NCI-H2227 treated with DMSO at 0.1 percent for 48 hours (cell line): ENCODE measurements around the gene PIAS4.

Experiments used
- DNase-seq: peaks from one replicate; lab custom pipeline; 2025; lab: John Stamatoyannopoulos, UW

PIAS4 gene

GRCh38 chr19:4059891-4060620 is 52.5 kb downstream of the PIAS4 start:
- DNase-seq: no peak

DNA sequence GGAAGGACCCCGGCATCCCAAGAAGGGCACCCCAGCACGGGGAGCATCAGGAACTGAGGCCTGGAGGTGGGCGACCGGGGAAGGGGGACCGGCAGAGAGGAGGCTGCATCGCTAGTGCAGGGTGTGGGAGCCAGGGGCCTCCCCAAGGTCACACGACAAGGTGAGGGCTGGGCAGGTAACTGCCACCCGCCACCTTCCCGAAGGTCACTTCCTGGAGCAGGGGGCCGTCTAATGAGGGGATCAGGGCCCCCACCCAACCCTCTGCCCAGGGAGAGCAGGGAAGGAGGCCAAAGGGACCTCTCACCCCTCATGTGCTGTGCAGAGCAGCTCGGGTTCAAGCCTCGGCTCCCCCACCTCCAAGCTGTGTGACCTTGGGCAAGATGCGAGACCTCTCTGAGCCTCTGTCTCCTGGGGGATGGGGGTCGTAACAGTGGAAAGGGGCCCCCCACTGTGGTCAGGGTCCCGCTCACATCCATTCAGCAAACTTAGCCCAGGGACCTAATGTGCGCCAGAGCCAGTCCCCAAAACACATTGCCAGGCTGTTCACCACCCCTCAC is 53.2 kb downstream of the PIAS4 start:
- no peak for DNase-seq

DNA sequence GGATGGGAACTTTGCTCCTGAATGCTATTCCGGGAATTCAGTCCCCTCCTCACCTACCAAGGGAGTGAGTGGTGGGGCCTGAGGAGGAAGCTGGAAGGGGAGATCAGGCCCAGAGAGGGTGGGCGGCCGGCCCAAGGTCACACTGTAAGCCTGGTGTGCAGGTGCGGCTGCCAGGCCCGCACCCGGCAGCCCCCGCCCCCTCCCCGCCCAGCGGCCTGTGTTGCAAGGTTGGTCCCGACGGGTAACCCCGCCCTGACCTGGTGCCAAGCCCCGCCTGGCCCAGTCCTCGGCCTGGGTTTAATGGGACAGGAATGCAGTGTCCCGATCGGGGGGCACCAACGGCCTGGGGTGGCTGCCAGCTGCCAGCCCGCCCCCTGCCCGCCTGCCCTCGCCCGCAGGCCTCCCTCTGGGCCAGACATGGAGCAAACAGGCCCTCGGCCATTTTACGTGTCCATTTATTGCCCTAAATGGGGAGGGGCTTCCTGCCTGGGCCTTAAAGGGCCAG is 53.7 kb downstream of the PIAS4 start:
- DNase-seq: no peak

DNA sequence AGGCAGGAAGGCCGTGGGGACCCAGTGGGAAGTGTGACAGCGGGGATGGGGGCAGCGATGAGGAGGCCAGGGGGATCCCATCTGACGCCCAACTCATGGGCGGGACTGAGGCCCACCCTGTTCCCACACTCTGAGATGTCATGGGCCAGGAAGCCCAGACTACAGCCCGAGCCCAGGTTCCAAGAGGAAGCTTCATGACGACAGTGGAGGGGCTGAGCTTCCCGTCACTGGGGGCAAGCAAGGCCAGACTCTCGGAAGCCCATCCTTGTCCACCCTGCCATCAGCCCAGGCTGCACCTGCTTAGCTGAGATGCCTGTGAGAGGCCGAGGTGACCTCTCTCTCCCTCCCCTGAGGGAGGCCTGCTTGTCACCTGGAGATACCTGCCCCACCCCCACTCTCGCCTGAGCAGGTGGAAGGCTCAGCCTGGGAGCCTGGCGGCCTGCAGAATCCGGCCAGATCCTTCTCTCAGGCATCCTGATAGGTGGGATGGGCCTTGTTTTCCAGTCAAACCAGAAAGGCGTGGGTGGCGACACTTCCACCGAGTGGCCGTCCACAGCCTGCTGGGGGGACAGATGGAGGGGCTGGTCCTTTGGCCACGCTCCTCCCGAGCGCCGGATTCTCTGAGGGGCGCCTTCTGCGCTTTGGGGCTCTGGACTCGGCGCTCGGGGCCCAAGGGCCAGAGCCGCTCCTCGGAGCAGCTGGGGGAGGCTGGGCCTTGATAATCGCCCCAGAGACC is 54.3 kb downstream of the PIAS4 start:
- DNase-seq: no peak

DNA sequence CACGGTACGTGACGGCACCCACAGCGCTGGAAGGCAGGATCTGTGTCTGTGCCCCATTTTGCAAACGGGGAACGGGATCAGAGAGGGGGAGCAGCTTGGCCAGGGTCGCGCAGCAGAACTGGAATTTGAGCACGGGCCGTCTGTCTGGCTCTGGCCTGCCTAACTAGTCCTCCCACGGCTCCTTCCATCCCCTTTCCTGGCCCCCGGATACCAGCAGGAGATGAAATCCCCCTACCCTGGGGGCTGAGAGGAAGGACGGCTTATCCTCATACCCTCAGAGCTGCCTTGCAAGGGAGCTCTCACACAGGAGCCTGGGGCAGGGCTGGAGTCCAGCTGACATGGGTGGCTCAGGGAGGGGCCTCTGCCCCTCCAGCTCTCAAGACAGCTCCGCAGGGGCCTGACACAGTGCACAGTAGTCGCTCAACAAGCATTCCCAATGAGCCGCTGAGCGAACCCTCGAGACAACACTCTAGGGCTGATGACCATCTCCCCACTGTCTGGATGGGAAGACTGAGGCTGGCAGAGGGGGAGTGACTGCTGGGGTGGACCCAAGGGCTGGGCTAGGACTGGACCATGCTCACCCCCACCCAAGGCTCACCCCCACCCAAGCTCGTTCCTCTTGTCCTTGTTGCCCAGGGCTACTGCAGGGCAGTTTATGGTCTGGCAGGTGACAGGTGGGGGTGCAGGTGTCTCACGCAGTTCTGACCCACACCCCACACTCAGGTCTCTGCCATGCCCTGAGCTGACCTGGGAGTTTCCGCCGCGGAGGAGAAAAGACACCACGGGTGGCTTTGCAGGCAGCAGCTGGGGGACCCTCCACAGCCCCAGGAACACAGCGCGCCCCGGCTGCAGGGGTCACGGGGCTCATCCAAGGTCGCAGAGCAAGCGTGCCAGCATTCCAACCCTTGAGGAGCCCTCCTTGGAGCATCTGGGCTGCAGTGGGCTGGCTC is 55.2 kb downstream of the PIAS4 start:
- DNase-seq: no peak

- no peak for DNase-seq
Measured at GRCh38 chr19:4063369-4064148, 56.0 kb downstream of the PIAS4 start.

DNA sequence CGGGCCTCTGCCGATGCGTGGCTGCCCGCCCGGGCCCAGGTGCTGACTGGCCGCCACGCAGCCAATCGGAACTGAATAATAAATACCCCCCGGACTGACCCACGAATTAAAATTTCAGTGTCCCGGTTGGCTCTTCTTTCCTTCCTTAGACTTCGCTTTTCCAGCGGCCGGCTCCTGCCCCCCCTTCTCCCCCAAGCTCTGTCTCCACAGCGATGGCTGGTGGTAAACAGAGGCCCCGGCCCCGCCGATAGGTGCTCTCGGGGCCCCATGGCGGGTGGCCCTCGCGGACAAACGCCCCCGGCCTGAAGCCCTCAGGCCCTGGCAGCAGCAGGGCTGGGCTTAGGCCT is 56.6 kb downstream of the PIAS4 start:
- no peak for DNase-seq

- DNase-seq: no peak
Measured at GRCh38 chr19:4064496-4065260, 57.1 kb downstream of the PIAS4 start.

DNA sequence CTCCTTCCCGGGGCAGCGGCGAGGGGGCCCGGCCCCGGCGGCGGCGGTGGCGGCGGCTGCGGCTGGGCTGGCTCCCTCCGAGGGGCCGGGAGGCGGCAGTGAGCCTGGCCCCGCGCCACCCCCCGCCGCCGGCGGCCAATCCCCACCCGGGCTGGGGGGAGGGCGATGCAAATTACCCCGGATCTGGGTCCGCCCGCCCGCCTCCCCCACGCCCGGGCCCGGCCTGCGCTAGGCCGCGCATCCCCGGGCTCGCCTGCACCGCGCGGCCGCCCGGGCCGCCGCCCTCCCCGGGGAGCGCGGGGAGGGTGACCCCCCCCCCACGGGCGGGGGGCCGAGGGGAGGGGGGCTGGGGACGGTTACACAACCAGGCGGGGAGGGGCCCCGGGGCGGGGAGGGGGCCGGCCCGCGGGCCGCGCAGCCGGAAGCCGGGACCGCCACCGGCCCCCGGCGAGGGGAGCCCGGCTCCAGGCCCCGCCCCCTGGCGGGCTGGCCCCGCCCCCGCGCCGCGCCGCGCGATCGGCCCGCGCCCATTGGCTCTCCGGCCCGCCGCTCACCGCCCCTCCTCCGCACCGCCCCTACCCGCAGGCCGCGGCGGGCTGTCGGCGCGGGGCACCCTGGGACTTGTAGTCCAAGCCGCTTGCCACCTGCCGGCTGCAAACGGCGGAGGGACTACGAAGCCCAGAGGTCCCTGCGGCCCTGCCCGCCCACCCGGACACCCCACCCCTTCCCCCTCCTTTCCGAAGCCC is 58.1 kb downstream of the PIAS4 start:
- DNase-seq: peak; percentile 78

DNA sequence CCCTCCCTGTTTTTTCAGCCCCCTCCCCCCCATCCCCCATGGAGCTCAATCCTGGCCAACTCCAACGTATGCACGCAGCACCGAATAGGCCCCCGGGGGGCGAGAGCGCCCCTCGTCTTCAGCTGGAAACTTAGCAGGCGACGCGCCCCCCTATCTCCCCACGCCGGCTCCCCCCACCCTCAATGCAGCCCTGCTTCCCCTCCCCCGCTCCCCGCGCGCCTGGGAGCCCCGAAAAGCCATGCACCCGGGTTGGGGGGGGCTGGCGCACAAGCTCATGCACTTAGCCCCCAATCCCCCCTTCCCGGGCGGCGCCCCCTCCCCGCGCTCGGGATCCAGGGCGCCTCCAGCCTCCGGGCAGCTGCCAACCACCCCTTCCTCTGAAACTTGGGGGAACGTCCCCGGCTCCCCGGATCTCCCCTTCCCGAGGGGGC is 58.7 kb downstream of the PIAS4 start:
- no peak for DNase-seq

DNA sequence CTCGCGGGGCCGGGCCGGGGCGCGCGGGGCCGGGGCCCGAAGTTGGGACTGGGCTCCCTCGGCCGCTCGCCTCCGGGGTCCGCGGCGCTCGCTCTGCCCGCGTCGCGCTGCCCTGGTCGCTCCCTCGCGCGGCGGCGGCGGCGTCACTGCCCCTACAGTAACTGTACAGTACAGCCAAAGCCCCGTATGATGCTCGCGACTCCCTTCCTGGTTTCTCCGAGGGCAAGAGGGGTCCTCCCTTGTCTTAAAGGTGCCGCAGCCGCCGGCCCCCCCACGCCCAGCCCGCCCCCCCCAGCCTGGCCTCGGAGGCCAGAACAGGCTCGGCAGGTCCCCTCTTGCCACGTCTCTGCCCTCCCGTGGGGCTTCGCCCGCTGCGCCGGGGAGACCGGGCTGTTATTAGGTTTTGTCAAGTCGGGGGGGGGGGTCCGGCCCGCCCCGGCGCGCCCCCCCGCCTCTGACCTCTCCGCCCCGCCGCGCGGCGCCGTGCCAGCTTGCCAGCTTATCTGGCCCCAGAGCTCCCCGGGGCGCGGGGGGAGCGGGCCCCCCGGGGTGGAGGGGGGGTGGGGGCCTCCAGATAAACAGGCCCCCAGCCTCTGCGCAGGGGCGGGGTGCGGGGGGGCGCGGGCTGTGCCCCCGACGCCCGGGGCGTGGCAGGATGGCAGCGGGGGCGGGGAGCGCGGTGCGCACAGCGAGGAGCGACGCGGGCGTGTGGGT is 59.3 kb downstream of the PIAS4 start, which contains the start of gene ZBTB7A:
Gene ZBTB7A (minus strand): TSS at position 218 of the 714 bp plus-strand sequence. CDS start 11,667 bp downstream, outside the sequence.
- peak; percentile 53 for DNase-seq

DNA sequence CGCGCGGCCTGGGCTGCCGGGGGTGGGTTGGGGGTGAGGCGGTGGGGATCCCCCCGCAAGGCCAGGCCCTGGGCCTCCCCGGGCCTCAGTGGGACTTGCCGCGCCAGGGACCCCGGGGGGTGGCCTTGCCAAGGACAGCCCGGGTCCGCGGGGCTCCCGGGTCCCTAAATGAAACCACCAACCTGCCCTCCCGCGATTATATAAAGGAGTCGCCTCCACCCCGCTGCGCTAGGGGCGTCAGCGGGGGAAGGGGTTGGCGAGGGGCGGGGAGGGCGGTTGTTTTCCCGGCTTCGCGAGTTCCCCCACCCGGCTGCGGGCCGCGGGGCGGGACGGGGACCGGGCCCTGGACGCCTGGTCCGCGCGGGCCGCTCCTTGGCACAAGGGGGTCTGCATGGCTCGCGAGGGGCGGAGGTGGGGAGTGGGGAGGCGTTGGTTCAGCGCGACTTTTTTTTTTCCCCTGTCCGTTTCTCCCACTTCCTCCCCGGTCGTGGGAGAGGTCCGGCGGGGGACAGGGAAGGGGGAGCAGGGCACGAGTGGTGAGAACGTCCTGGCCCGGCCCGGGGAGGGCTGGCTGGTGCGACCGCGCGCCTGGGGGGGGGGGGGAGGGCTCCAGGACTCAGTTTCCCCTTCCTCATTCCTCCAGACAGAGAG is 60.0 kb downstream of the PIAS4 start:
- DNase-seq: no peak

- no peak for DNase-seq
Measured at GRCh38 chr19:4068047-4068966, 60.8 kb downstream of the PIAS4 start.

DNA sequence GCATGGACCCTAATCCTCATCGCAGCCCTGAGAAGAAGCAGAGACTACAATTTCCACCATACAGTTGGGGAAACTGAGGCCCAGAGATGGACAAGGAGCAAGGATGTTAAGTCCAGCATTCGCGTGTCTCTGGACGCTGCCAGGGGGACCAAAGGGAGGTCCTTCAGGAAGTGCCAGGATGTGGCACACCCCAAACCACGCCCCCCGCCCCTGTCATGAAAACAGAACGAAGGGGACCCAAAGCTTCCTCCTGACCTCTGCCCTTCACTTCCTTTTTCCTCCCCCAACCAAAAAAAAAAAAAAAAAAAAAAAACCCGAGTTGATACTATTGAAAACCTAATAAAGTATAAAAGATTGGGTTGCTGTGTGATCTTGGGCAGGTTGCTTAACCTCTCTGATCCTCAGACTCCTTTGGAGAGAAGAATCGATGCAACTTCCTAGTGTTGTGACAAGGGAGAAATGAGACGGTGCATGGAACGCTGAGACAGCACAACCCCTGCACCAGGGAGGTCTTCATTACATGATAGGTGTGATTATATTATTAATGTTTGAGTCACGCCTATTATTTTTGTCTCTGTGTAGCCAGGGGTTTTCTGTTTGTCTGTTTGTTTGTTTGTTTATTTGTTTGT is 61.9 kb downstream of the PIAS4 start:
- no peak for DNase-seq

DNA sequence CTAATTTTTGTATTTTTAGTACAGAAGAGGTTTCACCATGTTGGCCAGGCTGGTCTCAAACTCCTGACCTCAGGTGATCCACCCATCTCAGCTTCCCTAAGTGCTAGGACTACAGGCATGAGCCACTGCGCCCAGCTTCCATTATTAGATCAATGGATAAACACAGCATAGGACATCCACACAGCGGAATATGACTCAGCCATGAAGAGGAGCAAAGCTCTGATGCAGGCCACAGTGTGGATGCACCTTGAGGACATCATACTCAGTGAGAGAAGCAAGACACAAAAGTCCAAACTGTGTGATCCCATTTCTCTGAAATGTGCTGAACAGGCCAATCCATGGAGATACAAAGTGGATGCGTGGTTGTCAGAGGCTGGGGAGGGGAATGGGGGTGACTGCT is 64.1 kb downstream of the PIAS4 start:
- DNase-seq: no peak

GRCh38 chr19:4075373-4075772 is 67.8 kb downstream of the PIAS4 start:
- no peak for DNase-seq

DNA sequence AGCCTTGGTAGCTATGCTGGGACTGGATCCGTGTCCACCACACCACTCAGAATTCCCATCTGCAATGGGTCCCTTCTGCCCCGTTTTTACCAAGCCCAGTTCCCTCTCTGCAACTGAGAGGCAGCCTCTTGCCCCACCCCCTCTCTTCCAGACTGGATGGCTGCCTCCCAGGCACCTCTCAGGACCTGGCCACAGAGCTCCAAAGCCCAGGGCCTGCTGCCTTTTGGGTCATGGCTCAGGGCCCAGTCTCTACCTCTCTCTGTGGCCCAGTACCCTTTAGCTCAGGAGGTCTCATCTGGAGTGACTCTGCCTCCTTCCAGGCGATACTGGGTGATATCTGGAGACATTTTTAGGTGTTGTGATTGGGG is 69.5 kb downstream of the PIAS4 start:
- no peak for DNase-seq
